22Rv1 (cell line): ENCODE results near the gene CDKAL1.

Source experiments
- H3K27ac ChIP-seq: fragments of 450-650 bp; 2 replicates; pipeline ENCODE4 v1.5.1; 2017
- CTCF ChIP-seq: fragments of 450-650 bp; IDR thresholded peaks from 2 replicates; pipeline ENCODE4 v1.5.1; 2017; ENCODE audit warnings: mild to moderate bottlenecking
- ZFX ChIP-seq: fragments of 450-650 bp; IDR thresholded peaks from 2 replicates; pipeline ENCODE4 v1.6.1; 2017; ENCODE audit warnings: antibody characterized with exemption, borderline replicate concordance

The CDKAL1 gene

GRCh38 chr6:21151530-21151929, 617.3 kb downstream of the CDKAL1 start:
- no peak overlapping the region for H3K27ac ChIP-seq
- TF ChIP-seq ZFX (no peak), CTCF (no peak)

GRCh38 chr6:21157186-21157929, 623.1 kb downstream of the CDKAL1 start:
- no peak overlapping the region for H3K27ac ChIP-seq
- TF ChIP-seq ZFX = no peak
- TF ChIP-seq CTCF = no peak

GRCh38 chr6:21158149-21158548, 623.9 kb downstream of the CDKAL1 start:
- no peak overlapping the region for H3K27ac ChIP-seq
- TF ChIP-seq ZFX (no peak), CTCF (no peak)

GRCh38 chr6:21158873-21159272, 624.6 kb downstream of the CDKAL1 start:
- TF ChIP-seq ZFX (no peak), CTCF (no peak)
- H3K27ac ChIP-seq = no peak overlapping the region

- no peak overlapping the region for H3K27ac ChIP-seq
- TF ChIP-seq CTCF = no peak
- TF ChIP-seq ZFX = no peak
Measured at GRCh38 chr6:21159465-21159864, 625.2 kb downstream of the CDKAL1 start.

- TF ChIP-seq ZFX (no peak), CTCF (no peak)
- no peak overlapping the region for H3K27ac ChIP-seq
Measured at GRCh38 chr6:21161707-21162106, 627.5 kb downstream of the CDKAL1 start.

GRCh38 chr6:21163110-21163837, 629.0 kb downstream of the CDKAL1 start:
- no peak overlapping the region for H3K27ac ChIP-seq
- TF ChIP-seq ZFX = no peak
- no peak for TF ChIP-seq CTCF
